GM18517 (cell line): ENCODE results near the gene C1orf185.
"Not testable (repeated sequence)": the region's sequence is repeated elsewhere in the genome, so short reads cannot be mapped to it uniquely, and the experiment has no call there.

Experiments
- ATAC-seq: cut with Tn5 transposase; IDR thresholded peaks from one replicate; pipeline ENCODE4 v1.9.1; 2021; ENCODE audit warnings: mild to moderate bottlenecking, moderate library complexity; ENCODE audit not compliant: unreplicated experiment

Gene C1orf185

DNA sequence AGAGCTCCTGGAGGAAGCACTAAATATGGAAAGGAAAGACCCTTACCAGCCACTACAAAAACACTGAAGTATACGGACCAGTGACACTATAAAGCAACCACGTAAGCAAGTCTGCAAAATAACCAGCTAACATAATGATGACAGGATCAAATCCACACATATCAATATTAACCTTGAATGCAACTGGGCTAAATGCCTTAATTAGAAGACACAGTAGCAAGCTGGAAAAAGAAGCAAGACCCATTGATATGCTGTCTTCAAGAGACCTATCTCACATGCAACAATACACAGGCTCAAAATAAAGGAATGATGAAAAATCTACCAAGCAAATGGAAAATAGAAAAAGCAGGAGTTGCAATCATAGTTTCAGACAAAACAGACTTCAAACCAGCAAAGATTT, 31.0 kb downstream of the C1orf185 start:
- no peak for ATAC-seq

DNA sequence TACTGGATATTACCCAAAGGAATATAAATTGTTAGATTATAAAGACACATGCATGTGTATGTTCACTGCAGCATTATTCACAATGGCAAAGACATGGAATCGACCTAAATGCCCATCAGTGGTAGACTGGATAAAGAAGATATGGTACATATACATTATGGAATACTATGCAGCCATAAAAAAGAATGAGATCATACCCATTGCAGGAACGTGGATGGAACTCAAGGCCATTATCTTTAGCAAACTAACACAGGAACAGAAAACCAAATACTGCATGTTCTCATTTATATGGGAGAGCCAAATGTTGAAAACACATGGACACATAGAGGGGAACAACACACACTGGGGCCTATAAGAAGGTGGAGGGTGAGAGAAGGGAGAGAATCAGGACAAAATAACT, 35.7 kb downstream of the C1orf185 start:
- ATAC-seq = not testable (repeated sequence)

DNA sequence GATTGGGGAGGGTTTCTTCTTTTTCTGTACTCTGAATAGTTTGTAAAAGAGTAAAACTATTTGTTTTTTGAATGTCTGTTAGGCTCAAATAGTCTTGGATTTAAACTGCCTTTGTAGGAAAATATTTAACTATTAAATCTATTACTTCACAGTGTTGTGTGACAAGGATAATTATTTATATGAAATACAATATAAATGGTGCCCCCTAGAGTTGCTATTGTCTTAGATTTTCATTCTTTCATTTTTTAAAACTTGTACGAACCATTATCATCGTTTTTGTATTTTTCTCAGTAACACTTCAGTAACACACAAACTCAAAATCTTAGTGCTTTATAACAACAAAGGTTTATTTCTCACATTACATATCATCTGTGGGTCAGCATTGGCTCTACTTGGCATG, 37.4 kb downstream of the C1orf185 start:
- ATAC-seq = no peak

DNA sequence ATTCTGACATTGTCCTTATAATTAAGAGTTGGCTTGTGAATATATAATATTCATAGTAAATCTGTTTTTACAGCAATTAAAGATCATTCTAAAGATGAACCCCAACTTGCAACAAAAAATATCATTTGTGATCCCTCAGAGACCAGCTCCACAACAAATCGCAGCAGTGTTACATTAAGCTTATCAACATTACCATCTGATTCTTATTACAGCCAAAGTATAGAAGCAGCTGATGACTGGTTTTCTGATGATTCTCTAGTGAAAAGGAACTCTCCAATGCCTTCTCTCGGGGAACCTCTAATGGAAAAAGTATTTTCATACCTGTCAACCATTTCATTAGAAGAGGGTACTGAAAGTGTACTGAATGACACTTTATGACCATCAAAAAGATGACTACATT, 45.4 kb downstream of the C1orf185 start:
- ATAC-seq = no peak

DNA sequence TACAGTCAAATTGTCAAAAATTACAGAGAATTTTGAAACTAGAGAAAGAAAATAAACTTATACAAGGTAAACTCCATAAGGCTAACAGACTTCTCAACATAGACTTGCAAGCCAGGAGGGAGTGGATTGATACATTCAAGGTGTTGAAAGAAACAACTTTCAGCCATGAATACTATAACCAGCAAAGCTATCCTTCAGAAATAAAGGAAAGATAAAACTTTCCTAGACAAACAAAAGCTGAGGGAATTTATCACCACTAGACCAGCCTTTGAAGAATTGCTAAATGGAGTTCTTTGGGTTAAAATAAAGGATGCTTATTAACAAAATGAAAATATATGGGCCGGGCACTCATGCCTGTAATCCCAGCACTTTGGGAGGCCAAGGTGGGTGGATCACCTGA, 52.7 kb downstream of the C1orf185 start:
- no peak for ATAC-seq

DNA sequence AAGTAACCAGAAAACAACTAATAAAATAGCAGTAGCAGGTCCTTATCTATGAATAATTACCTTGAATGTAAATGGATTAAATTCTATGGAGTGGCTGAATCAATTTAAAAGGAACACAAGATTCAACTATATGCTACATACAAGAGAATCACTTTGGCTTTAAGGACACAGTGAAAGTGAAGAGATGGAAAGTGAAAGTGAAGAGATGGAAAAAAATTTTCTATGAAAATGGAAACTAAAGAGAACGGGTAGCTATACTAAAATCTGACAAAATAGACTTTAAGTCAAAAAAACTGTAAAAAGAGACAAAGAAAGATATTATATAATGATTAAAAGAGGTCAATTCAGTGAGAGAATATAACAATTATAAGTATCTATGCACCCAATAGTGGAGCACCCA, 54.7 kb downstream of the C1orf185 start:
- no peak for ATAC-seq

DNA sequence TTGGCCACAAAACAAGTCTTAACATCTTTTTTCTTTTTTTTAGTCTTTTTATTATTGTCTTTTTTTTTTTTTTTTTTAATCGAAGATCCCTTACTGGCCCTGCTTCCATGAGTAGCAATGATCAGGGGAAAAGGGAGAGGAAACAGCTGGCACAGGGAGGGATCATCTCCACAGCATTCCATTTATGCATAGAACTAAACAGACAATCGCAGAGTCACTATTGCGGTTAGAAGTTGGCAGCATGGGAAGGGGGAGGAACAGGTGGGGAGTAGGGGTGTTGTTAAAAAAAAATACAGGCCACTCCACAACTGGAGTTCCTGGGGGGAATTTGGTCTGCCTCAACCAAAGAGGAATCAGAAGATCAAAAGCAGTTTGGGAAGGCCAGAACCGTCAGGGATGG, 55.4 kb downstream of the C1orf185 start:
- no peak for ATAC-seq

DNA sequence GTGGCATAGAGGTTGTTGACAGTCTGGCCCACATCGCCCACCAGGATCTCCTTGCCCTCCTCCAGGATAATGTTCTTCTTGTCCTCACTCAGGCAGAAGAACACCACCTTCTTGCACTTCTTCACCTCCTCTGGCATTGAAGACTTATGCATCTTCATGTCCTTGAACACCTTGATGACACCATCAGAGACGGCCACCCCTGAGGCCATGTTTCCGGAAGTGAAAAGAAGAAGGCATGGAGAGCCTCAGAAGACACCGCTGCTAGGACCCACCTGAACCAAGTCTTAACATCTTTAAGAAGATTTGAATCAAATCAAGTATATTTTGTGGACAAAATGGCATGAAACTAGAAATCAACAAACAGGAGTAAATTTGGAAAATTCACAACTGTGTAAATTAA, 56.2 kb downstream of the C1orf185 start:
- ATAC-seq = no peak

DNA sequence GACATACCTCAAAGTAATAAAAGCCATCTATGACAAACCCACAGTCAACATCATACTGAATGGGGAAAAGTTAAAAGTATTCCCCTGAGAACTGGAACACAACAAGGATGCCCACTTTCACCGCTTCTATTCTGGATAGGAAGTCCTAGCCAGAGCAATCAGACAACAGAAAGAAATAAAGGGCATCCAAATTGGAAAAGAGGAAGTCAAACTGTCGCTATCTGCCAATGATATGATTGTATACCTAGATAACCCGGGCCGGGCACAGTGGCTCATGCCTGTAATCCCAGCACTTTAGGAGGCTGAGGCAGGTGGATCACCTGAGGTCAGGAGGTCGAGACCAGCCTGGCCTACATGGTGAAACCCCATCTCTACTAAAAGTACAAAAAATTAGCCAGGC, 60.5 kb downstream of the C1orf185 start:
- not testable (repeated sequence) for ATAC-seq

DNA sequence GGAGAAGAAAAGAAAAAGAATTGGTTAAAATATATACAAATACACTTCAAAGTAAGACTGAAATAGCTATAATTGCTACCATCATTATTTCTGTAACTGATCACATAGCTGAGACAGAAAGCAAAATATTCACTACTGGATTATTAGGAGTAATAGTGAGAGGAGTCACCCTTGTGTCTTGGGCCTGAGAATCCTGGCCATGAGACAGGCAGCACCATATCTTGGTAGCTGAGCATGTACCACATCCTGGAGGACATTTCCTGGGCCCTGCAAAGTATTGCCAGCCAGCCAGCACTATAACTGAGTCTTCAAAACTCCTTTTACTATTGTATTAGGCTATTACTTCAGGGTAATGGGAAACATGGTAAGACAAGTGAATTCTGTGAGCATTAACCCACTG, 63.5 kb downstream of the C1orf185 start:
- ATAC-seq = no peak

DNA sequence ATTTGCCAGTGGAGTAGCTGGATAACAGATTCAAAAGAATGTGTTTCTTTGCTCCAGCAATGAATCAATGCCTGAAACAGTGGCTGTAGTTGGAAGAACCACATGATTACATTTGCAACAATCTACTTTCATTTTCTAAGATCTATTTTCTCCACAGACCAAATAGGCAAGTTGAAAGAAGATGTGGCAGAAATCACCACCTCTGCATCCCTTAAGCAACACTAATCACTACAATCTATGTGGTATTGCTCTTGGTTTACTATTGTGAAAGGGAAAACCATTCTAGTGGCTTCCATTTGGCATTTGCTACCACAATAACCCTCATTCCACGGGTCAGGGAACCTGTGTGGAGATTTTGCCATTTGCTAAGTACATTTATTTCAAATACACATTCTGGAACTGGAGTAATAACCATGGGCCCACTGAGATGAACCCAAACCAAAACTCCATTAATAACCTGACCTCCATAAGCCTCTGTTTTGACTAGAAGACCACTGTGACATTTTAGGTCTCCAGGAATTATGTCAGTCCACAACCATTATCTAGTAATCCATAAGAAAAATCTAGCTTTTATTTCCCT, 66.3 kb downstream of the C1orf185 start:
- ATAC-seq = no peak

DNA sequence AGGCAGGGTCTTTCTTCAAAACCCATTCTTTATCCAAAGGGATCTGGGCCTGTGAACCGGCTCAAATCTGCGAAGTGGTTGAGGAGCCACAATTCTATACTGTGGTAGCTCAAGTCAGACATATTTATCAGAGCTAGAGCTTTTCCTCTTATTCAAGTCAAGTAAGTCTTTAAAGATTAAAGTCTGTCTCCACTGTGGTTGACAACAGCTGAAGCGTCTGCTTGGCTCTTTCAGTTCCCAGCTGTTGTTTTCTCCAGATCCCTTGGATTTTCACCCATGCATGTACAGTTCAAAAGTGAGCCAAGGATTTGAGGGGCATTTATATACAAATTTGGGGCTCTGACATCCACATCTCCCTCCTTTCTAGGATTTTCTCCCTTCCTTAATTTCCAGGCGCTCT, 66.9 kb downstream of the C1orf185 start:
- ATAC-seq = no peak

DNA sequence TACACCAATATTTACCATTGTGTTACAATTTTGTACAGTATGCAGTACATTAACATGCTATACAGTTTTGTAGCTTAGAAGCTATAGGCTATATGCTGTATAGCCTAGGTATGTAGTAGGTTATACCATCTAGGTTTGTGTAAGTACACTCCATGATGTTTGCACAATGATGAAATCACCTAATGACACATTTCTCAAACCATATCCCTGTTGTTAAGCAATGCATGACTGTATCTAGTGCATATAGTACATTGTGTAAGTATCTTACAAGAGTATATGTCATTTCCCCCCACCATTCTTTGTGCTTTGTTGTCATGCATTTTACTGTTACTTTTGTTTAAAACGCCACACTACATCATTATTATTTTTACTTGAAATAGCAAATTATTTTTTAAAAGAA, 68.3 kb downstream of the C1orf185 start:
- no peak for ATAC-seq

DNA sequence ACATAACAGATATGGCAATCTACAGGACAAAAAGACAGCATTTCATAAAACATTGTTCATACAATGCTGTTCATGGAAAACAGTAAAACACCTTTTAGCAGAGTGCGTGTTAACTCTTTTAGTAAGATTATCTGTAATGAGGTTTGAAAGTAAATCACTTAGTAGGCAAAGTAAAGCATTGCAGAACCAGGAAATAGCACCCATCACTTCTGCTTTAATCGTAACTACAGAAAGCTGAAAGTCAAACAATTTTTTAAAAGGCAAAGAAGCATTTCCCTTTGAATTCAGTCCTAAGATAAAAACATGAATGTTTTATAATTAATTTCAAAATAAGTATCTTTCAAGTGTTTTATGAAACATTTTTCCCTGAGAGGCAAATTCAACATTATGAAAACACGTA, 70.8 kb downstream of the C1orf185 start:
- ATAC-seq = no peak

DNA sequence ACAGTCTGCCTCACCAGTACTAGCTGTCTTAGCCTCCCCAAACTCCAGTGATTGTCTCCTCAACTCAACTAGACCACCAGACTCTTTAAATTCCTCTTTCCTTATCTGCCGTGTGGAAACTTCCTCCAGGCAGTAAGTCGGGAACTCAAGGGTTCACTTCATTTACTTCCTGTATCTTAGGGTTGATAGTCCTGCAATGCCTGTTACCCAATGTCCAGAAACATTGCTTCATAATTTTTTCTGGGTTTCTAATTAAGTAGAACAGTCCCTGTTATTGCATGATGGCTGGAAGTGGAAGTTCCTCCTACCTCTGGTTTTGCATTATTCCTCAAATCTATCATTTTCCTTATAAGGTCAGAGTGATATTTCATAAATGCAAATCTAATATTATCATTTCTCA, 73.2 kb downstream of the C1orf185 start:
- no peak for ATAC-seq

DNA sequence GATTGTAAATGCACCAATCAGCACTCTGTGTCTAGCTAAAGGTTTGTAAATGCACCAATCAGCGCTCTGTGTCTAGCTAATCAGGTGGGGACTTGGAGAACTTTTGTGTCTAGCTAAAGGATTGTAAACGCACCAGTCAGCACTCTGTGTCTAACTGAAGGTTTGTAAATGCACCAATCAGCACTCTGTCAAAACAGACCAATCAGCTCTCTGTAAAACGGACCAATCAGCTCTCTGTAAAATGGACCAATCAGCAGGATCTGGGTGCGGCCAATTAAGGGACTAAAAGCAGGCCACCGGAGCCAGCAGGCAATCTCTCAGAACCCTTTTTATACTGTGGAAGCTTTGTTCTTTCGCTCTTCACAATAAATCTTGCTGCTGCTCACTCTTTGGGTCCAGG, 76.0 kb downstream of the C1orf185 start:
- ATAC-seq = not testable (repeated sequence)

DNA sequence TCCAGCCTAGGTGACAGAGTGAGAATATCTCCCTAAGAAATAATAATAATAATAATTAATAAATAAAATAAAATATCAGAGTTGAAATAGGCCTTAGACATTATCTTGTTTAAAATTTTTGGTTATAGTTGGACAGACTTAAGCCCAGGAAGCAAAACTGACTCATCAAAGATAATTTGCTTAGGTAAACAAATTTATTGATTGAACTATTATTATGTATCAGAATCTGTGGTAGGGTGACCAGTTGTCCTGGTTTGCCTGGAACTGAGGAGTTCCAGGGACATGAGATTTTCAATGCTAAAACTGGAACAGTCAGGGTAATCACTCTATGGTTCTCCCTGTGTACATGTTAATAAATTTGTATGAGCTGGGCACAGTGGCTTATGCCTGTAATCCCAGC, 86.2 kb downstream of the C1orf185 start:
- no peak for ATAC-seq

DNA sequence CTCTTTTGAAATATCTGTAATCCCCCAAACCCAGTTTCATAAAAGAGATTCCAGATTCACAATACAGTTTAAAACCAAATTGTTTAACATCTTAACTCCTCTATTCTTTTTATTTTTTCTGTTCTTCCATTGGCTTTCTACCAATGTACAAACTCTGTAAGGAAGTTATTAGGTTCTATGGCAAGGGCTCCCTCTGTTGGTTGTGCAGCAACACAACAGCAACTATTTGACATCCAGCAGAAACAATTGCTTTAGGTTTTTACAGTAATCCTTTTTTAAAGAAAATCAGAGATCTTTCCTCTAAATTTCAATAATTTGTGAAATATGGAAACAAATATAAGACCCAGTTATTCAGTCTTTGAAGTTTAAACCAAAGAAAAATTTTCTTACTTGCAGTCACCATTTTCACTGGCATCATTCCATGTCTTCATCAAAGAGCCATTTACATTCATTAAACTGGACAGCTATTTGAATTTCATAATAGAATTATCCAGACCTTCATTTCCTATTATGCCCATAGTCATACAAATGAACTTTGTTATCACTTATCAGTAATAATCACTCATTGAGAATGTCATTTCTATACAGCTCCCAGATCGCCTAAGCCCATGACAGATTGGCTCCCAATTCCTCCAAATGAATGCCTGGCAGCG, 87.5 kb downstream of the C1orf185 start:
- ATAC-seq = no peak

DNA sequence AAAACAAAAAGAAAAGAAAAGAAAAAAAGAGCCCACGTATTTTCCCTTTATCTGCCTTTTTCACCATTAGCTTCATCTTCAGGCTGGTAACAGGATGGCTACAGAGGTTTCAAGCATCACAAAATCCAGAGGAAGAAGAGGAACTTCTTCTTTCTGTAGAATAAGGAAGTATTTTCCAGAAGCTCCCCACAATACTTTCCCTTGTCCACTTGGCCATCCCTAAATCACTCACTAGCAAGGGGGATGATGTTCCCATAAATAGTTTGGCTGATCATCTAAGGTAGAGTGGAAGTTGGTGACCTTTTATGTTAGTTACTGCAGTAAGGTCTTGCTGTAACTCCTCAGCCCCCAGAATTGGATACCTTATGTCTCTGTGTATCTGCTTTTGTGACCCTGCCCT, 88.9 kb downstream of the C1orf185 start:
- no peak for ATAC-seq

DNA sequence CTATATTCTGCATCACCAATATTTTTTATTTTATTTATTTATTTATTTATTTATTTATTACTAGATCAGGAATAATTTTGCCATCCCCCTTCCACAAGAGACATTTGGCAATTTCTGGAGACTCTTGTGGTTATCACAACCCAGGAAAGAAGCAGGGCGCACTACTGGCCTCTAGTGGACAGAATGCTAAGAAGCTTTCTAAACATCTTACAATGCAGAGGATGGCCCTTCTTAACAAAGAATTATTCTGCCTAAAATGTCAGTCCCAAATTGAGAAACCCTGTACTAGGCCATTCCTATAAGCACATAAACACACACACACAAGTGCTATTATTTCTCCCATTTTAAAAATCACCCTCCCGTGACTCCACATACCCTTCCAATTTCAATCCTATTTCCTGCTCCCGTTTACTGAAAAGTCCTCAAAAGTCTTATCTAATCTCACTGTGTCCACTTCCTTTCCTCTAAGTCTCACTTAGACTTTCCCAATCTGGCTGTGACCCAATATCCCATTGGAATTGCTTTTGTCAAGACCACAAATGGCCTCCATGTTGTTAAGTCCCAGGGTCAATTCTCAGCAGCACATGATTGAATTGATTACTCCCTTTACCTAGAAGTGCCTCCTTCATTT, 90.3 kb downstream of the C1orf185 start:
- no peak for ATAC-seq

DNA sequence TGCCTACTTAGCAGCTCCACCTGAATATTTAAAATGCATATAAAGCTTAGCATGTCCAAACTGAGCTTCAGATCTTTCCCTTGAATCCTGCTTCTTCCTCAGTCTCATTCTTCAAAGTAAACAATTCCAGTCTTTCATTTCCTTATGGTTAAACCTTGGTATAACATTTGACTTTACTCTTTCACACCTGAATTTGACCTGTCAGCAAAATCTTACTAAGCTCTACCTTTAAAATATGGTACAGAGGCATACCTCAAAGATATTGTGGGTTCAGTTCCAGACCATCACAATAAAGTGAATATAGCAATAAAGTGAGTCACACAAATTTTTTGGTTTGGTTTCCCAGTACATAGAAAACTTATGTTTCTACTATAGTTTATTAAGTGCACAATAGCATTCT, 91.5 kb downstream of the C1orf185 start:
- no peak for ATAC-seq
